Ascending aorta (tissue), 2 donors: ENCODE measurements around the gene ABHD14A. TPM values are rescaled to one million over a fixed set of nuclear protein-coding genes. Genes with fewer than 3 reads are reported as not detected.

Source experiments
- DNase-seq, 2 donors: peaks; one replicate each; pipeline ENCODE4 v3.0.0-alpha.2; 2019; ENCODE audit warnings: low spot score in 2 of 2
- H3K27ac ChIP-seq, 2 donors: fragments of 200-600 bp; sonication (generic); one replicate each; pipeline ENCODE4 v1.5.1; 2016 to 2017; ENCODE audit warnings: mild to moderate bottlenecking in 1 of 2
- H3K27me3 ChIP-seq: fragments of 200-600 bp; sonication (generic); one replicate; pipeline ENCODE4 v1.5.1; 2017
- H3K36me3 ChIP-seq, 2 donors: fragments of 200-600 bp; sonication (generic); one replicate each; pipeline ENCODE4 v1.5.1; 2016
- H3K4me1 ChIP-seq, 2 donors: fragments of 200-600 bp; sonication (generic); one replicate each; pipeline ENCODE4 v1.5.1; 2016 to 2017; ENCODE audit warnings: mild to moderate bottlenecking in 1 of 2
- H3K4me3 ChIP-seq, 2 donors: fragments of 200-600 bp; sonication (generic); one replicate each; pipeline ENCODE4 v1.5.1; 2016 to 2017; ENCODE audit warnings: mild to moderate bottlenecking in 1 of 2
- H3K9me3 ChIP-seq, 2 donors: fragments of 200-600 bp; sonication (generic); one replicate each; pipeline ENCODE4 v1.5.1; 2016
- CTCF ChIP-seq, 3 experiments: fragments of 200-600 bp in 2 of 3; fragments of 450-650 bp in 1 of 3; sonication (generic) in 2 of 3; IDR thresholded peaks; one replicate each; pipeline ENCODE4 v1.5.1; 2016 to 2019; ENCODE audit warnings: antibody characterized with exemption in 3 of 3, mild to moderate bottlenecking in 1 of 3, moderate library complexity in 1 of 3
- intact Hi-C: fragments of 100-400 bp; cut with DNase I; formaldehyde crosslinking; loops from one replicate; pipeline ENCODE4 v1.15.1; 2023
- total RNA-seq: library from RNA; depleted of rRNA; stranded (reverse); fragments of >200 nt; gene quantifications from one replicate; pipeline ENCODE4 v1.1.0, GENCODE V29; 2016

Gene ABHD14A
- total RNA-seq, 1 donor from 2014 or later: 37.4 TPM

DNA sequence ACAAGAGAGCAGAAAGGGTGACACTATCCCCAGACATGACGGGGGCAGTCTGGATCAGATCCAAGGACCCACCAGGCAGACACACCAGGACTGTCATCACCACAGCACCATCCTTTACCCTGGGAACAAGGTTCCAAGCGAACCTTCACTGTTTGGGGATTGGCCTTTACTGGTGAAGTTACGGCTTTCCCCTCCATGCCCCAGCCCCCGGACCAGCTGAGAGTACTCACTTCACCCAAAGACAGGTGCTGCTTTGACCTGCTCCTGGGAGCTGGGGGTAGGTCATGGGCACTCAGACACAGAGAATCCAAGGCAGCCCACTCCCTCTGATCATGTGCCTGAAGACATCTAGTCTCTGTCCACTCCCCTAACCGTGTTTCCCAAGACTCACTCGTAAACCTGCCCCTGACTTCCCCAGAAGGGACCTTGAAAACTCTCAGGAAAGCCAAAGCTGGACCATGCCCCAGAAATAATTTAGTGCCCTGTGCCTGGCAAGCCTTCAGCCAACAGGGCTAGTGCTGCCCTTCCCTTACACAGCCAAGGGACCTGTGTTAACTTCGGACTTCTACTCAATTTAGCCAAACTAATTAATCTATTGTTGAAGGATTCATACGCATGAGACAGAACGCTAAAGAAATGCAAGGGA lies 36.0 kb upstream of the ABHD14A start:
- Histone ChIP-seq H3K4me1 (peaks cover 14 to 23% of the 10 kb centered on the region in 2 donors), H3K27ac (no peak overlapping the region), H3K4me3 (no peak overlapping the region), H3K27me3 (no peaks in the 10 kb centered on the region), H3K36me3 (peaks cover 37 to 50% of the 10 kb centered on the region in 2 donors), H3K9me3 (no peaks in the 10 kb centered on the region)
- DNase-seq: peak in 1 of 2 donors; percentile 49
- intact Hi-C loops: no loop called here
- no peak for TF ChIP-seq CTCF (IDR thresholded peaks at IDR 0.05)

DNA sequence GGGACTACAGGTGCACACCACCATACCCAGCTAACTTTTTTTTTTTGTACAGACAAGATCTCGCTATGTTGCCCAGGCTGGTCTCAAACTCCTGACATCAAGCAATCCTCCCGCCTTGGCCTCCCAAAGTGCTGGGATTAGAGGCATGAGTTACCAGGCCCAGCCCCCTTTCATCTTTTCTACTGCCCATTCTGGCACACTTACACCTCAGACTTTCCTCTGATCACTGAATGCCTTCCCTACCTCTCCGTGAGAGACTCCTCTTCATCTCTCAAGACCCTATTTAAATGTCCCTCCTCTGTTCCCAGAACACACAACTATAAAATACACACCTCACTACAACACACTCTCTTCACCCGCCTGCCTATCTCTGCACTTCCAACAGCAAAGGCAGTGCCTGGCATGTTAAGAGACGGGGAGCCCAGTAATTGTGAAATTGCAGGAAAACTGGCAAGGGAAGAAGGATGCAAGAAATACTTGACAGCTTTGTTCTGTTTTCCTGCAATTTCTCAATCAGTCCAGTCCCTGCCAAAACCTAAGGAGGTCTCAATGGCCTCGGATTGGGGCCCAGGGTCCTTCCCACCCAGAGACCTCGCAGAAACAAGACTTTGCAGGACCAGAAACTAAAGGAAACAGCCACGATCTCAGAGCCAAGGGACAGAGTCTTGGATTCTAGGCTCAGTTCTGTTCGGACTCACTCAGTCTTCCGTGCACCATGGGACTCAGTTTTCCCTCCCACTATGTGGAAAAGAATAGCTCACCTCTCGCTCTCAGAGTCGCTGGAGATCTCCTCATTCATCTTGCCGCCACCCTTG lies 34.0 kb upstream of the ABHD14A start:
- Histone ChIP-seq H3K4me3 (peak overlapping the region; percentile 77 to 91), H3K9me3 (no peaks in the 10 kb centered on the region), H3K36me3 (peaks cover 18 to 31% of the 10 kb centered on the region in 2 donors), H3K4me1 (peaks cover 14 to 23% of the 10 kb centered on the region in 2 donors), H3K27me3 (no peaks in the 10 kb centered on the region), H3K27ac (peak overlapping the region in 1 of 2 donors; percentile 69)
- intact Hi-C loops: loop anchor here (10.0 kb wide), 2 partner anchors 556 to 764 kb away; partner anchors contain the start of genes GLT8D1, MANF and SPCS1
- DNase-seq: peak in 1 of 2 donors; percentile 59
- no peak for TF ChIP-seq CTCF (IDR thresholded peaks at IDR 0.05)

DNA sequence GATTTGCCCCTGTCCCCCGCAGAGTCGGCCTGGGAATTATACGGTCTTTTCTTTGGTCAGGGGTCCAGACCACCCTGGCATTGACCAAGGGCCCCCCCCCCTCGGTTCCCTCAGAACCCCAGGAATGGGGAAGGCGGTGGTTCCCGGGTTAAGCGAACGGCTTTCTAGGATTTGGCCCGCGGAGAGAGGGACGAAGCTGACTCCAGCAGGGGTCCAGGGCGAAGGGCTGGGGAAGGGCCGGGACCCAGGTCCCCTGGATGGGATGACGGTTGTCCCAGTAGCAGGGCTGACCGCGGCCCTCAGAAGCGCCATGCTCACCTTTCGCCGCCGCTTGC lies 33.4 kb upstream of the ABHD14A start:
- intact Hi-C loops: loop anchor here (10.0 kb wide), 2 partner anchors 557 to 763 kb away; partner anchors contain the start of genes GLT8D1, MANF and SPCS1
- H3K4me3 ChIP-seq: peak overlapping the region; percentile 77 to 91
- no peaks in the 10 kb centered on the region for H3K27me3 ChIP-seq
- H3K4me1 ChIP-seq: peaks cover 14 to 23% of the 10 kb centered on the region in 2 donors
- peak overlapping the region; percentile 59 to 69 for H3K27ac ChIP-seq
- no peaks in the 10 kb centered on the region for H3K9me3 ChIP-seq
- no peak for TF ChIP-seq CTCF (IDR thresholded peaks at IDR 0.05)
- no peak for DNase-seq
- peaks cover 12 to 25% of the 10 kb centered on the region in 2 donors for H3K36me3 ChIP-seq

DNA sequence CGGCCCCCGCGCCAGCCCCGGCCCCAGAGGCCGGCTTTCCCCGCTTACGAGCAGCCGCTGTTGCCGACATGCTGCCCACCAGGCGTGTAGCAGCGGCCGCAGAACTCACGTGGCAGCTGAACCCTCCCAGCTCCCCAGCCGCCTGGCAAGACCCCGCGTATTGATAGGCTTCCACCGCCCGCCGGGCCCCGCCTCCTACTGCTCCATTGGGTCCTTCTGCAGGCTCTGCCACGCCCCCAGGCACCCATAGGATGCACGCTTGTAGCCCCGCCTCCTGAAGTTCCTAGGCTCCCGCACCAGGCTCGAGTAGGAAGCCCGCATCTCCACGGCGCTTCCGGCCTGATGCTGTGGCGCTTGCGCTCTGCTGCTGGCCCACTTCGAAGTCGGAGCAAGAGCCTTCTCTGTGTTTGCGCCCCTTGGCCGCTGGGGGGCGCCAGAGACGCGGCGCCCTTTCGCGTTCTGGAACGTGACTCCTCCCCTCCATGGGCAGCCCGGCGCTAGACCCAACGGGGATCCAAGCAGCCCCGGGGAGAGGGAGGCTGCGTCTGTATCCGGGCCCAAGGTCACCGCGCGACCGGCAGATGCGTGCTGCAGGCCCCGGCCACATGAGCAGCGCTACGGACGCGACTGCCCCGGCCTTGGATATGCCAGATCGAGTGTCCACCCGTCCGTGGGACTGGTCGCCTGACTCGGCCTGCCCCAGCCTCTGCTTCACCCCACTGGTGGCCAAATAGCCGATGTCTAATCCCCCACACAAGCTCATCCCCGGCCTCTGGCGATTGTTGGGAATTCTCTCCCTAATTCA lies 32.9 kb upstream of the ABHD14A start, which contains the start of the genes PARP3 and RRP9:
TSS of gene PARP3 (plus strand) at position 566 of the 805 bp plus-strand sequence. CDS start 993 bp downstream, outside the sequence.
TSS of gene RRP9 (minus strand) at position 107 of the 805 bp plus-strand sequence. CDS start at position 70, 37 bp downstream.
- H3K4me3 ChIP-seq: peak within 1 kb of the TSS; percentile 77 to 91
- peaks cover 14 to 23% of the 10 kb centered on the region in 2 donors for H3K4me1 ChIP-seq
- intact Hi-C loops: loop anchor here (1.0 to 10.0 kb wide), 6 partner anchors 25 to 763 kb away; partner anchors contain the start of genes ABHD14B, DUSP7, GLT8D1 and MANF
- H3K27ac ChIP-seq: peak within 1 kb of the TSS; percentile 97 to 98
- peak; percentile 100 for DNase-seq
- no peaks in the 10 kb centered on the region for H3K9me3 ChIP-seq
- H3K27me3 ChIP-seq: no peaks in the 10 kb centered on the region
- TF ChIP-seq CTCF (IDR thresholded peaks at IDR 0.05): peak; percentile 99
- H3K36me3 ChIP-seq: peaks cover 6 to 20% of the 10 kb centered on the region in 2 donors
